Sigmoid colon (tissue), 7 donors: ENCODE data around the gene KRTAP12-1. TPM values are rescaled to one million over a fixed set of nuclear protein-coding genes. Genes with fewer than 3 reads are reported as not detected.

Source experiments
- DNase-seq: peaks from one replicate; pipeline ENCODE4 v3.0.0-alpha.2; 2019
- H3K27ac ChIP-seq, 4 donors: fragments of 200-600 bp; sonication (generic); one replicate each; pipeline ENCODE4 v1.5.1; 2016 to 2019; ENCODE audit warnings: mild to moderate bottlenecking in 1 of 4
- H3K27me3 ChIP-seq, 3 donors: fragments of 200-600 bp; sonication (generic); one replicate each; pipeline ENCODE4 v1.5.1; 2019; ENCODE audit warnings: mild to moderate bottlenecking in 1 of 3
- H3K36me3 ChIP-seq, 4 donors: fragments of 200-600 bp; sonication (generic); one replicate each; pipeline ENCODE4 v1.5.1; 2016 to 2019
- H3K4me1 ChIP-seq, 4 donors: fragments of 200-600 bp; sonication (generic); one replicate each; pipeline ENCODE4 v1.5.1; 2017 to 2019
- H3K4me3 ChIP-seq, 4 donors: fragments of 200-600 bp; sonication (generic); one replicate each; pipeline ENCODE4 v1.5.1; 2017 to 2019; ENCODE audit warnings: mild to moderate bottlenecking in 2 of 4, moderate library complexity in 1 of 4
- H3K9me3 ChIP-seq, 4 donors: fragments of 200-600 bp in 3 of 4; sonication (generic) in 3 of 4; one replicate each; pipeline versions ENCODE4 v1.5.1 to v1.6.1; 2013 to 2019
- EP300 ChIP-seq, 4 donors: sonication (generic); formaldehyde crosslinking; IDR thresholded peaks; one replicate each; pipeline ENCODE4 v1.6.1; 2017; ENCODE audit warnings: antibody characterized with exemption in 4 of 4
- POLR2A ChIP-seq, 2 donors: fragments of 450-650 bp; IDR thresholded peaks; one replicate each; pipeline ENCODE4 v1.6.1; 2016; ENCODE audit warnings: antibody characterized with exemption in 2 of 2, mild to moderate bottlenecking in 2 of 2, moderate library complexity in 2 of 2
- POLR2AphosphoS5 ChIP-seq, 4 donors: sonication (generic); formaldehyde crosslinking; IDR thresholded peaks; one replicate each; pipeline ENCODE4 v1.6.1; 2017; ENCODE audit warnings: antibody characterized with exemption in 4 of 4
- WGBS, 2 donors: extraction: QIAGEN DNeasy Blood & Tissue Kit; methylation state at CpG; one replicate each; pipeline ENCODE4 v1.1.7; 2013; 5-methylcytosine and 5-hydroxymethylcytosine counted together
- intact Hi-C: fragments of 100-400 bp; cut with DNase I; formaldehyde crosslinking; loops from one replicate; pipeline ENCODE4 v1.15.1; 2023
- polyA plus RNA-seq, 3 donors: library from polyadenylated mRNA; stranded (reverse); fragments of 200-250 nt; gene quantifications; one replicate each; pipeline ENCODE4 v1.2.3, GENCODE V29; 2013
- total RNA-seq, 4 donors: library from RNA; depleted of rRNA; stranded (reverse); fragments of >200 nt; gene quantifications; one replicate each; pipeline ENCODE4 v1.1.0, GENCODE V29; 2016
- TF ChIP-seq, protein P1 (sequence below), 4 experiments: fragments of 450-650 bp in 3 of 4; fragments of 200-600 bp in 1 of 4; IDR thresholded peaks; one replicate each; pipeline ENCODE4 v1.5.1; 2016 to 2019; ENCODE audit warnings: antibody characterized with exemption in 4 of 4, mild to moderate bottlenecking in 3 of 4, moderate library complexity in 2 of 4
- donor health status: healthy with polysubstance abuse.
- donor health status: Bipolar disorder and iron deficiency.
- donor health status: healthy.

The KRTAP12-1 gene
- total and polyA plus RNA-seq, 7 donors: not detected

DNA sequence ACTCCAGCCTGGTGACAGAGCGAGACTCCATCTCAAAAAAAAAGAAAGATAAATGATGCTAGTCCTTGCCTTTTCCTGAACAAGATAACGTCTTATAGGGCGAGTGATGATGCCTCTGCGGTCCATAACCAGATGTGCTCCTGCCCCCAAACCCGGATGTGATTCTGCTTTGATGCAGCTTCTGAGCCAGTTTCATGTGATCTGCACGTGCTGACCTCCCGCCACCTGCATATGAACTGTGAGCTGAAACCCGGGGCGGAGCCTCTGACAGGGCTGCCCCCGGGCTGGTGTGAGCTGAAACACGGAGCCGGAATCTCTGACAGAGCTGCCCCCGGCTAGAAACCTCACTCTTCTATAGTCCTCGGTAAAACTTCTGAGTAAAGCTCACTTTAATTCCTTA is 28.8 kb downstream of the KRTAP12-1 start:
- Histone ChIP-seq H3K27me3 (peaks cover 0 to 16% (median 4%) of the 10 kb centered on the region in 3 donors), H3K4me1 (no peaks in the 10 kb centered on the region), H3K9me3 (peaks cover 0 to 4% (median 3%) of the 10 kb centered on the region in 4 donors), H3K36me3 (no peaks in the 10 kb centered on the region), H3K4me3 (no peak overlapping the region), H3K27ac (no peak overlapping the region)
- DNase-seq: no peak
- 57 to 71% methylated on average over 14 of the region's 14 CpGs for WGBS, 2 donors
- intact Hi-C loops: no loop called here
- TF ChIP-seq POLR2A (IDR thresholded peaks at IDR 0.05): no peak
- TF ChIP-seq, protein P1, sequence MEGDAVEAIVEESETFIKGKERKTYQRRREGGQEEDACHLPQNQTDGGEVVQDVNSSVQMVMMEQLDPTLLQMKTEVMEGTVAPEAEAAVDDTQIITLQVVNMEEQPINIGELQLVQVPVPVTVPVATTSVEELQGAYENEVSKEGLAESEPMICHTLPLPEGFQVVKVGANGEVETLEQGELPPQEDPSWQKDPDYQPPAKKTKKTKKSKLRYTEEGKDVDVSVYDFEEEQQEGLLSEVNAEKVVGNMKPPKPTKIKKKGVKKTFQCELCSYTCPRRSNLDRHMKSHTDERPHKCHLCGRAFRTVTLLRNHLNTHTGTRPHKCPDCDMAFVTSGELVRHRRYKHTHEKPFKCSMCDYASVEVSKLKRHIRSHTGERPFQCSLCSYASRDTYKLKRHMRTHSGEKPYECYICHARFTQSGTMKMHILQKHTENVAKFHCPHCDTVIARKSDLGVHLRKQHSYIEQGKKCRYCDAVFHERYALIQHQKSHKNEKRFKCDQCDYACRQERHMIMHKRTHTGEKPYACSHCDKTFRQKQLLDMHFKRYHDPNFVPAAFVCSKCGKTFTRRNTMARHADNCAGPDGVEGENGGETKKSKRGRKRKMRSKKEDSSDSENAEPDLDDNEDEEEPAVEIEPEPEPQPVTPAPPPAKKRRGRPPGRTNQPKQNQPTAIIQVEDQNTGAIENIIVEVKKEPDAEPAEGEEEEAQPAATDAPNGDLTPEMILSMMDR (IDR thresholded peaks at IDR 0.05): no peak
- no peak for TF ChIP-seq EP300 (IDR thresholded peaks at IDR 0.05)
- no peak for TF ChIP-seq POLR2AphosphoS5 (IDR thresholded peaks at IDR 0.05)

DNA sequence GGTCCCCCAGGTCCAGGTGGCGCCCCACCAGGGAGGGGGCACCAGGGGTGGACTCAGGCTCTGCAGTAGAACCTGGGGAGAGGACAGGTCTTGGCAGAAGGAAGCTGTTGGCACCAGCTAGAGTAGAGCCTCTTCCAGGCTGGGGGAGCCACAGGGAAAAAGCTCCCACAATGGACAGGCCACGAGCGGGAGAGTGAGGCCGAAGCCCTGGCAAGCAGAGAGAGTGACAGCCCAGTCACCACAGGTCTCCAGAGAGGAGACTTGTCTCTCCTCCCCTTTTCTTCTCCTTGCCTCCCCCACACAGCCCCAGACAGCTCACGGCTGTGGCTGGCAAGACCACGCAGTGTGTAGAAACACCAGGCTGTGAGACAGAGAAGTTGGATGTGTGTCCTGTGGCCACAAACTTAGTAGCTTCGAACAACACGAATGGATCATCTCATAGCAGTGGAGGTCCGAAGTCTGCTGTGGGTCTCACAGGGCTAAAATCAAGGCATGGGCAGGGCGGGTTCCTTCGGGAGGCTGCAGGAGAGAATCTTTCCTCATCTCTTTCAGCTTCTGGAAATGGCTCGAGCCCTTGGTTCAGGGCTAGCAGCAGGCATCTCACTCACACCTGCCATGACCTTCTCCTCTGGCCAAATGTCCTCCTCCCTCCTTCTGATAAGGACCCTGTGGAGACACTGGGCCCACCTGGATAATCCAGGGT is 30.8 kb downstream of the KRTAP12-1 start:
- H3K36me3 ChIP-seq: no peaks in the 10 kb centered on the region
- H3K27me3 ChIP-seq: peaks cover 0 to 14% (median 10%) of the 10 kb centered on the region in 3 donors
- H3K9me3 ChIP-seq: peaks cover 0 to 1% (median under 1%) of the 10 kb centered on the region in 4 donors
- 87 to 89% methylated on average over 12 of the region's 12 CpGs for WGBS, 2 donors
- H3K4me1 ChIP-seq: no peaks in the 10 kb centered on the region
- H3K4me3 ChIP-seq: no peak overlapping the region
- no peak for DNase-seq
- intact Hi-C loops: no loop called here
- TF ChIP-seq POLR2AphosphoS5 (IDR thresholded peaks at IDR 0.05) (no peak), POLR2A (IDR thresholded peaks at IDR 0.05) (no peak), EP300 (IDR thresholded peaks at IDR 0.05) (no peak)
- TF ChIP-seq, protein P1 (IDR thresholded peaks at IDR 0.05): no peak
- H3K27ac ChIP-seq: no peak overlapping the region

DNA sequence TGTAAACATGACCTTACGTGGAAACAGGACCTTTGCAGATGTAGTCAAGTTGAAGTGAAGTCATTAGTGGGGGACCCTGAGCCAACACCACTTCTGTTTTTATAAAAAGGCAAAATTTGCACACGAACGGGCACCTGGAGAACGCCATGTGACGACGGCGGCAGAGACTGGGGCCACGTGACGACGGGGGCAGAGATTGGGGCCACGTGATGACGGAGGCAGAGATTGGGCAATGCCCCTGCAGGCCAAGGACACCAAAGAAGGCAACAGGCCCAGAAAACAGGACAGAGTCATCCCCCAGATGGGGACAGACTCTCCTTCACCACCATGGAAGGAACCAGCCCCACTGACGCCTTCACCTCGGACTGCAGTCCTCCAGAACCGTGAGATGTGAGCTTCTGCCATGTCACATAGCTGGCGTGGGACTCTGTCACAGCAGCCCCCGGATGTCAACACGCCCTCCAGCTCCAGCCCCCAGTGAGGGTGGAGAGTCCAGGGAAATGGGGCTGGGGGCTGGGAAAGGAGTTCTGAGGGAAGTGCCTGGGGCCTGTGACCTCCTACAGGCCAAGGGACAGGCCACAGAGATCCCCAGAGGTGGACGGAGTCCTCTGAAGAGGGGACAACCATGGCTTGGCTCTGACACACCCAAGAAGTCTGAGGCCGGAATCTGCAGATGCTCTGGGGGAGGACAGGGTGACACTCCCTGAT is 31.5 kb downstream of the KRTAP12-1 start:
- TF ChIP-seq POLR2AphosphoS5 (IDR thresholded peaks at IDR 0.05): no peak
- WGBS, 2 donors: 88 to 89% methylated on average over 20 of the region's 20 CpGs
- intact Hi-C loops: no loop called here
- DNase-seq: no peak
- Histone ChIP-seq H3K27ac (no peak overlapping the region), H3K27me3 (peaks cover 0 to 14% (median 10%) of the 10 kb centered on the region in 3 donors), H3K4me3 (no peak overlapping the region), H3K36me3 (no peaks in the 10 kb centered on the region), H3K4me1 (no peaks in the 10 kb centered on the region), H3K9me3 (no peaks in the 10 kb centered on the region)

DNA sequence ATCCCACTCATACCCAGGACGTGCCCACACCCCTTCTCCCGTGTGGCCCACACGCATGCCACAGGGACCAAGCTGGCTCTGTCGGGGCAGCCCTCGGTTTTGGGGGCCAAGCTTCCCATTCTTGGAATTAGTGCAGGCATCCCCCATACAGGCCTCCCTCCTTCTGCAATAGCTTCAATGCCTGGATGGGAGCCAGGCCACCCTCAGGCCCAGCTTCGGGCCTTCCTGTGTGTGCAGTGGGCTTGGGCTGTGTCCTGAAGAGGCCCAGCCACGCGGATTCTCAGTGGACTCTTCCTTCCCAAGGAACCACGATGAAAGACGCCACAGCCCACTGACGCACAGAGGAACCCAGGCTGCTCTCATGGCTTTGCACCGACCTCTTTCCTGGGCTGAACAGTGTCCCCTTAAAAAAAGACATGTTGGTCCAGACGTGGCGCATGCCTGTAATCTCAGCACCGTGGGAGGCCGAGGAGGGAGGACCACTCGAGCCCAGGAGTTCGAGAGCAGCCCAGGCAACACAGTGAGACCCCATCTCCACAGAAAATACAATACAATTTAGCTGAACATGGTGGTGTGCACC is 32.4 kb downstream of the KRTAP12-1 start:
- Histone ChIP-seq H3K4me3 (no peak overlapping the region), H3K36me3 (no peaks in the 10 kb centered on the region), H3K9me3 (no peaks in the 10 kb centered on the region), H3K4me1 (no peaks in the 10 kb centered on the region), H3K27ac (no peak overlapping the region), H3K27me3 (peaks cover 0 to 14% (median 10%) of the 10 kb centered on the region in 3 donors)
- intact Hi-C loops: no loop called here
- 88% methylated on average over 18 of the region's 18 CpGs for WGBS, 2 donors
- no peak for DNase-seq
- TF ChIP-seq, protein P1 (IDR thresholded peaks at IDR 0.05): no peak
- TF ChIP-seq POLR2A (IDR thresholded peaks at IDR 0.05) (no peak), POLR2AphosphoS5 (IDR thresholded peaks at IDR 0.05) (no peak), EP300 (IDR thresholded peaks at IDR 0.05) (no peak)
